GM12864 (cell line): ENCODE results near the gene MCTP1.

Experiments used
- DNase-seq: peaks from one replicate; pipeline ENCODE4 v3.0.0-alpha.2; 2011; ENCODE audit warnings: low read depth
- H3K4me3 ChIP-seq: 2 replicates; pipeline ENCODE4 v1.5.1; 2011; ENCODE audit warnings: mild to moderate bottlenecking, low read depth, low read length, control low read depth
- TF ChIP-seq, protein P1 (sequence below): IDR thresholded peaks from 2 replicates; pipeline ENCODE4 v1.5.1; 2011; ENCODE audit warnings: low read depth, mild to moderate bottlenecking, moderate library complexity, low read length, control low read depth, inconsistent platforms; ENCODE audit errors: missing control alignments

The MCTP1 gene

DNA sequence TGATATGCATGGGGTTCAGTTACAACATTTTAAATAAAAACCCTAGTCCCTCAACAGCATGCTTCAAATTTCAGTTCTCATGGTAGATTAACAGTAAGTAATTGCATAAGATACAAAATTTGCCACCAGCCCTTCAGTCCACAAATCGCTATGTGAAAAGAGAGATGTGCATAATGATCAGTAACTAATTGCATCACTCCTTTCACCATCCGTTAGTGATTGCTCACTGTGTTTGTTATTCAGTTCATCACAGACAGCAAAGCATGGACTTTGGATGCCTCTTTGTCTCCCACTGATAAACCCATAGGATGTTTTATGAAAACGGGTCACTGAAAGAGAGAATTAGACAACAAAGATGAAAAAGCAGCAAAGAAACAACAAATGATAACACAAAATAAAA is 103.2 kb downstream of the MCTP1 start:
- TF ChIP-seq, protein P1, sequence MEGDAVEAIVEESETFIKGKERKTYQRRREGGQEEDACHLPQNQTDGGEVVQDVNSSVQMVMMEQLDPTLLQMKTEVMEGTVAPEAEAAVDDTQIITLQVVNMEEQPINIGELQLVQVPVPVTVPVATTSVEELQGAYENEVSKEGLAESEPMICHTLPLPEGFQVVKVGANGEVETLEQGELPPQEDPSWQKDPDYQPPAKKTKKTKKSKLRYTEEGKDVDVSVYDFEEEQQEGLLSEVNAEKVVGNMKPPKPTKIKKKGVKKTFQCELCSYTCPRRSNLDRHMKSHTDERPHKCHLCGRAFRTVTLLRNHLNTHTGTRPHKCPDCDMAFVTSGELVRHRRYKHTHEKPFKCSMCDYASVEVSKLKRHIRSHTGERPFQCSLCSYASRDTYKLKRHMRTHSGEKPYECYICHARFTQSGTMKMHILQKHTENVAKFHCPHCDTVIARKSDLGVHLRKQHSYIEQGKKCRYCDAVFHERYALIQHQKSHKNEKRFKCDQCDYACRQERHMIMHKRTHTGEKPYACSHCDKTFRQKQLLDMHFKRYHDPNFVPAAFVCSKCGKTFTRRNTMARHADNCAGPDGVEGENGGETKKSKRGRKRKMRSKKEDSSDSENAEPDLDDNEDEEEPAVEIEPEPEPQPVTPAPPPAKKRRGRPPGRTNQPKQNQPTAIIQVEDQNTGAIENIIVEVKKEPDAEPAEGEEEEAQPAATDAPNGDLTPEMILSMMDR: no peak
- no peak for DNase-seq
- H3K4me3 ChIP-seq: no peak overlapping the region

DNA sequence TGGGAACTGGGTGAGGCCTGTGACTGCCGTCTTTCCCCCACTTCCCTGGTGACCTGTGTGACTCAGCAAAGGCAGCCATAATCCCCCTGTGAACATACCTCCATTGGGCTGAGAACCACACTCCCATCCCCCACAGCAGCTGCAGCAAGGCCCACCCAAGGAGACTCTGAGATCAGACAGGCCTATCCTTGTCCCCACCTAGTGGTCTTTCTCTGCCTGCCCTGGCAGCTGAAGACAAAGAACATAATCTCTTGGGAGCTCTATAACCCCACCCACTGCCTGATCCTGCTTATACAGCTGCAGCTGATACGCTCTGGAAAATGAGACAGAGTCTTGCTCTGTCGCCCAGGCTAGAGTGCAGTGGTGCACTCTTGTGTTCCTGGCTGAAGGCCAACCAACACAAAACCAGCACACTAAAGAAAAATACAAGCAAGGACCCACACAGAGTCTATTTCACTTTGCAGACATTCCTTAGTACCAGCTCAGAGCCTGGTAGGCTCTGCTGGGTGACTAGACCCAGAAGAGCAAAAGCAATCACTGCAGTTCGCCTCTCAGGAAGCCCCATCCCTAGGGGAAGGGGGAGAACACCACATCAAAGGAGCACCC is 106.7 kb downstream of the MCTP1 start:
- TF ChIP-seq, protein P1: peak; percentile 18
- DNase-seq: no peak
- no peak overlapping the region for H3K4me3 ChIP-seq

DNA sequence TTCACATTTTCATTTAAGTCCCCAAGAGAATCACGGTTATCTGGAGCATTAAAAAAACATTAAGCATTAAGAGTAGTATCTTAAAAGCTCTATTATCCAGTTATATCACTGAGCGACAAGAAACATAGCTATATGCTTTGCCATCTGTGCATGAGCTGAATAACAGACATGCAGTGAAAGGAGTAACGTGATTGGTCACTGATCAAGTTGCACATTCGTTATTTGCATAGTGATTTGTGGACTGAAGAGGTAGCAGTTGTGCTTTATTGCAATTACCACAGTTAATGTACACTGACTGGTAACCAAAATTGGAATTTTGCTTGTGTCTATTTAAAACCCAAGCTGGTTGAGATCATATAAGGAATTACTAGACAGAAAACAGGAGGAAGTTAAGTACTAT is 107.4 kb downstream of the MCTP1 start:
- no peak for DNase-seq
- no peak overlapping the region for H3K4me3 ChIP-seq
- TF ChIP-seq, protein P1: no peak

DNA sequence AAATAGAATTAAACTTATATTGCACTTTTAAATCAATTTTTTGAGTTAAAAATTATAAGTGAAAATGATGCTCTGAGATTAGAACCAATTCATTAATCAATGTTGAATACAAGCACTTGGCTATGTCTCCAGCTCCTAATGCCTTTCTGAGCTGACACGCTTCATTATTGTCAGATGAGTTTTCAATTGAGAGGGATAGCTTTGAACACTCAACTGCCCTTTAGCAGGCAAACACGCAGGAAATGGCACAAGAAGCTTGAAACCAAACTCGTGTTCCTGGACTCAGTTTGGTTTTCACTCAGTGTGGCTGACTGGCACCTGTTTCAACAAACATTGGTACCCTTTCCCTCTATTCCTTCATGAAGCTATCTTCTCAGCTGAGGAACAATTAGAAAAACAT is 109.8 kb downstream of the MCTP1 start:
- DNase-seq: no peak
- TF ChIP-seq, protein P1: no peak
- no peak overlapping the region for H3K4me3 ChIP-seq

DNA sequence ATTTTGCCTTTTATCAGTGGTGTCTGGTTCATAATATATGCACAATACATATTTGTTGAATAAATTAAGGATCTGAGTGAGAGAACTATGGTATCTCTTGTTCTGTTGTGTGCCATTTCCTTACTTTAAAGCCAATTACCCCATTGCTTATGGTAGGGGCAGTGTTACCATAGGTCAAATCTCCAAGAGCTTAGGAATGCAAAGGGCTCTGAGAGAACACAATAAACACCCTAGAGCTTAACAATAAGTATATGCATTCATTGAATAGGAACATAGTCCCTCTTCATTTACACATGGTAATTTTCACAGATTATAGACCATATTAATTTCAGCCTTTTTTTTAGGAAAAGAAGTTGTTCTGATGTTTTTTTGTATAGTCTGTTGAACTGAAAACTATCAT is 112.2 kb downstream of the MCTP1 start:
- no peak overlapping the region for H3K4me3 ChIP-seq
- TF ChIP-seq, protein P1: no peak
- DNase-seq: no peak

DNA sequence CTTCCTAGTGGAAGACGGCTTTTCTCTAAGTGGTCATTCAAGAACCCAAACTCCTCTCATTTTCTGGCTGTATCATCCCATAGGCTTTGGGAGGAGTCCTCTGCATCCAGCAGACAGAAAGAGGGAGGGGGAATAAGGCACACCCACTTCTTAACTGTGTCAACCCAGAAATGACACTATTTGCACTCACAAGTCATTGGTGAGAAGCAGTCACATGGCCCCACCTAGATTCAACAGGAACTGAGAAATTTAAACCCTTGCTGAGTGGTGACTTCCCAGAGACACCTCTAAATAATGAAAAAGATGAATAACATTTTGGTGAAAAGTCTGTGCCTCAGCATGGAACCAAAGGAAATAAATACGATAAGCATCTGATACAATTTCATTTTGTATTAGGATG is 120.0 kb downstream of the MCTP1 start:
- H3K4me3 ChIP-seq: no peak overlapping the region
- TF ChIP-seq, protein P1: no peak
- no peak for DNase-seq

DNA sequence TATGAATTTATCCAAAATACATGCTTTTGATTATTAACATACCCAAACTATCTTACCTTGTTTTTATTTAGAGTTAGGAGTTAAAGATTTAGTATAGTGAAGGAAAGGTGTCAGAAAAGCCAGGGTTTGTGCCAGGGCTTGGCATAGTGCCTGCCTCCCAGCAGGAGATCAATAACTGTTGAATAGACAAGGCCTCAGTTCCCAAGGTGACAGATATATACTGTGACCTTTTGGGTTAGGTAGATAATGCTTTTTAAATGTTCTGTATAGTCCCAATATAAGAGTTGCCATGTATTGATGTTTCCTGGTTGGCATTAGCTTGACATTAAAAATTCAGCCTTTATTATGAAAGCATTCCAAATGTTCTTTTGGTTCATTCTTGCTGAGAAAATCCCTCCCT is 121.8 kb downstream of the MCTP1 start:
- TF ChIP-seq, protein P1: no peak
- H3K4me3 ChIP-seq: no peak overlapping the region
- DNase-seq: no peak
